Nephron progenitor cell (in vitro differentiated cells): ENCODE measurements around the gene RNU11.

Experiments used
- DNase-seq: peaks from one replicate; pipeline ENCODE4 v3.0.0; 2021
- H3K27ac Mint-ChIP-seq: 2 replicates; pipeline ENCODE4 v1.8.0; 2021; ENCODE audit warnings: mild to moderate bottlenecking, moderate library complexity, mixed read lengths
- H3K27me3 Mint-ChIP-seq: 2 replicates; pipeline ENCODE4 v1.8.0; 2021; ENCODE audit warnings: mild to moderate bottlenecking, low read depth, mixed read lengths; ENCODE audit not compliant: poor library complexity
- H3K36me3 Mint-ChIP-seq: 2 replicates; pipeline ENCODE4 v1.8.0; 2021; ENCODE audit warnings: low read depth, mixed read lengths
- H3K4me1 Mint-ChIP-seq: 2 replicates; pipeline ENCODE4 v1.8.0; 2021; ENCODE audit warnings: mixed read lengths
- H3K4me3 Mint-ChIP-seq: 2 replicates; pipeline ENCODE4 v1.8.0; 2021; ENCODE audit warnings: mild to moderate bottlenecking, moderate library complexity, mixed read lengths
- H3K9me3 Mint-ChIP-seq: 2 replicates; pipeline ENCODE4 v1.8.0; 2021; ENCODE audit warnings: mild to moderate bottlenecking, moderate library complexity, mixed read lengths
- CTCF ChIP-seq: fragments of 200-600 bp; sonication (generic); IDR thresholded peaks from 2 replicates; pipeline ENCODE4 v1.5.0; 2021; ENCODE audit warnings: antibody characterized with exemption

RNU11 gene

GRCh38 chr1:28648474-28649198 lies at the start of gene RNU11:
Gene RNU11, plus strand, starts transcription at chr1:28648600.
- peaks cover 29% of the 10 kb centered on the region for H3K4me1 Mint-ChIP-seq
- peak; percentile 70 for DNase-seq
- H3K27ac Mint-ChIP-seq: peak within 1 kb of the TSS; percentile 100
- no peaks in the 10 kb centered on the region for H3K9me3 Mint-ChIP-seq
- H3K27me3 Mint-ChIP-seq: no peaks in the 10 kb centered on the region
- TF ChIP-seq CTCF: no peak
- H3K4me3 Mint-ChIP-seq: peak within 1 kb of the TSS; percentile 87
- H3K36me3 Mint-ChIP-seq: no peaks in the 10 kb centered on the region

- H3K27ac Mint-ChIP-seq: no peak overlapping the region
- H3K27me3 Mint-ChIP-seq: peaks cover 2% of the 10 kb centered on the region
- peaks cover 13% of the 10 kb centered on the region for H3K4me1 Mint-ChIP-seq
- no peak for DNase-seq
- no peak overlapping the region for H3K4me3 Mint-ChIP-seq
- no peaks in the 10 kb centered on the region for H3K9me3 Mint-ChIP-seq
- H3K36me3 Mint-ChIP-seq: peaks cover 19% of the 10 kb centered on the region
- no peak for TF ChIP-seq CTCF
Observed at GRCh38 chr1:28601696-28602095, 46.7 kb upstream of the RNU11 start.

- H3K9me3 Mint-ChIP-seq: no peaks in the 10 kb centered on the region
- peaks cover 22% of the 10 kb centered on the region for H3K36me3 Mint-ChIP-seq
- no peak overlapping the region for H3K4me3 Mint-ChIP-seq
- peaks cover 2% of the 10 kb centered on the region for H3K27me3 Mint-ChIP-seq
- peak; percentile 61 for DNase-seq
- peaks cover 13% of the 10 kb centered on the region for H3K4me1 Mint-ChIP-seq
- peak overlapping the region; percentile 29 for H3K27ac Mint-ChIP-seq
- TF ChIP-seq CTCF: peak; percentile 57
Observed at GRCh38 chr1:28602536-28603439, 45.6 kb upstream of the RNU11 start.

- no peaks in the 10 kb centered on the region for H3K9me3 Mint-ChIP-seq
- peak overlapping the region; percentile 90 for H3K27ac Mint-ChIP-seq
- H3K36me3 Mint-ChIP-seq: peaks cover 29% of the 10 kb centered on the region
- TF ChIP-seq CTCF: no peak
- DNase-seq: no peak
- H3K27me3 Mint-ChIP-seq: peaks cover 2% of the 10 kb centered on the region
- H3K4me1 Mint-ChIP-seq: peaks cover 13% of the 10 kb centered on the region
- H3K4me3 Mint-ChIP-seq: no peak overlapping the region
Observed at GRCh38 chr1:28604411-28604810, 44.0 kb upstream of the RNU11 start.

GRCh38 chr1:28604962-28605361 lies 43.4 kb upstream of the RNU11 start:
- no peaks in the 10 kb centered on the region for H3K9me3 Mint-ChIP-seq
- H3K4me3 Mint-ChIP-seq: no peak overlapping the region
- no peak for TF ChIP-seq CTCF
- peaks cover 34% of the 10 kb centered on the region for H3K36me3 Mint-ChIP-seq
- peaks cover 13% of the 10 kb centered on the region for H3K4me1 Mint-ChIP-seq
- no peak for DNase-seq
- peak overlapping the region; percentile 90 for H3K27ac Mint-ChIP-seq
- peaks cover 2% of the 10 kb centered on the region for H3K27me3 Mint-ChIP-seq
